K562 (cell line): ENCODE measurements around the gene NME4. TPM values are rescaled to one million over a fixed set of nuclear protein-coding genes. Genes with fewer than 3 reads are reported as not detected.

Experiments used
- CHCHD3 ChIP-seq: fragments of 250-450 bp; sonication (Bioruptor Pico); IDR thresholded peaks from 2 replicates; pipeline ENCODE4 v2.1.2; 2022; ENCODE audit warnings: mild to moderate bottlenecking
- CHD2 ChIP-seq: IDR thresholded peaks from 2 replicates; pipeline ENCODE4 v1.6.1; 2011; ENCODE audit warnings: low read depth, low read length
- HNRNPL ChIP-seq: fragments of 200-400 bp; formaldehyde crosslinking; IDR thresholded peaks from 2 replicates; pipeline ENCODE4 v1.6.1; 2017; ENCODE audit warnings: low read depth, mild to moderate bottlenecking, low read length
- JUN ChIP-seq, 2 experiments: sonication (generic) in 1 of 2; formaldehyde crosslinking in 1 of 2; IDR thresholded peaks; 2 replicates each; pipeline versions ENCODE4 v1.6.1 to v1.8.0; 2012 to 2022; ENCODE audit warnings: borderline replicate concordance in 2 of 2, mild to moderate bottlenecking in 2 of 2, improper control_type of control experiment in 1 of 2, low read depth in 1 of 2, low read length in 1 of 2, missing genetic modification reagents in 1 of 2
- JUND ChIP-seq, 2 experiments: IDR thresholded peaks; 2 replicates in 1 of 2; 3 replicates in 1 of 2; pipeline ENCODE4 v1.6.1; 2011; ENCODE audit warnings: borderline replicate concordance in 2 of 2, low read depth in 2 of 2, low read length in 2 of 2, improper control_type of control experiment in 1 of 2, missing biosample characterization in 1 of 2, missing genetic modification characterization in 1 of 2, missing genetic modification reagents in 1 of 2
- L3MBTL2 ChIP-seq: fragments of 450-650 bp; IDR thresholded peaks from 2 replicates; pipeline ENCODE4 v1.6.1; 2016; ENCODE audit warnings: mild to moderate bottlenecking, moderate library complexity
- NEUROD1 ChIP-seq: fragments of 150-350 bp; IDR thresholded peaks from 2 replicates; pipeline ENCODE4 v1.6.1; 2014; ENCODE audit warnings: borderline replicate concordance, low read length, low read depth; ENCODE audit not compliant: partially characterized antibody
- PHB ChIP-seq: fragments of 250-450 bp; sonication (Bioruptor Pico); IDR thresholded peaks from 2 replicates; pipeline ENCODE4 v1.5.0; 2021
- POLR2AphosphoS2 ChIP-seq: IDR thresholded peaks from 2 replicates; pipeline ENCODE4 v1.6.1; 2012; ENCODE audit warnings: low read length, improper control_type of control experiment
- RNF2 ChIP-seq: sonication (generic); IDR thresholded peaks from 2 replicates; pipeline ENCODE4 v1.6.1; 2016
- TEAD1 ChIP-seq, 2 experiments: fragments of 450-650 bp in 1 of 2; sonication (generic) in 1 of 2; formaldehyde crosslinking; IDR thresholded peaks; 2 replicates each; pipeline versions ENCODE4 v1.4.0 to v1.8.0; 2020 to 2022; ENCODE audit warnings: mild to moderate bottlenecking in 2 of 2, missing genetic modification reagents in 1 of 2
- TEAD2 ChIP-seq: fragments of 450-650 bp; IDR thresholded peaks from 2 replicates; pipeline ENCODE4 v1.6.1; 2016; ENCODE audit warnings: missing genetic modification characterization, control low read depth, missing compliant biosample characterization
- ZNF253 ChIP-seq: fragments of 250-450 bp; sonication (Bioruptor Pico); conservative IDR thresholded peaks from 2 replicates; pipeline ENCODE4 v1.6.1; 2021; ENCODE audit warnings: mild to moderate bottlenecking
- ZNF311 ChIP-seq: fragments of 250-450 bp; sonication (Bioruptor Pico); IDR thresholded peaks from 2 replicates; pipeline ENCODE4 v1.4.0; 2020; ENCODE audit warnings: mild to moderate bottlenecking, moderate library complexity
- polyA plus RNA-seq, 8 experiments: library from polyadenylated mRNA; depleted of rRNA in 4 of 8; stranded (reverse) in 5 of 8; unstranded in 3 of 8; fragments of >200 nt; fragmentation: Nextera tagmentation in 2 of 8; fragmentation: Illumina TruSeq in 1 of 8; extraction: Ambion mirVana in 2 of 8; extraction: Trizol in 1 of 8; gene quantifications; 2 replicates each; pipeline versions ENCODE4 v1.2.1 to v1.2.3, GENCODE V29; 2011 to 2014; ENCODE audit warnings: inconsistent platforms in 1 of 8, missing spikeins in 1 of 8
- total RNA-seq, 7 experiments: library from RNA; depleted of rRNA in 6 of 7; stranded (reverse); fragments of >200 nt in 6 of 7; fragmentation: Illumina TruSeq in 2 of 7; extraction: Trizol in 2 of 7; gene quantifications; 2 replicates each; pipeline versions ENCODE4 v1.2.1 to v1.2.3, GENCODE V29; 2011 to 2021; ENCODE audit warnings: low replicate concordance in 1 of 7
- TF ChIP-seq, protein P1 (sequence below): fragments of 250-450 bp; sonication (Bioruptor Pico); IDR thresholded peaks from 2 replicates; pipeline ENCODE4 v1.4.0; 2020; ENCODE audit warnings: mild to moderate bottlenecking
- TF ChIP-seq, protein P2 (sequence below): IDR thresholded peaks from 2 replicates; pipeline ENCODE4 v1.6.1; 2011; ENCODE audit not compliant: insufficient read length; ENCODE audit errors: extremely low read depth
- TF ChIP-seq, protein P3 (sequence below): IDR thresholded peaks from 2 replicates; pipeline ENCODE4 v1.6.1; 2014; ENCODE audit warnings: antibody characterized with exemption
- TF ChIP-seq, protein P4 (sequence below), 3 experiments: fragments of 200-800 bp in 1 of 3; sonication (Bioruptor generic) in 1 of 3; sonication (generic) in 1 of 3; formaldehyde crosslinking in 1 of 3; IDR thresholded peaks; 2 replicates each; pipeline versions ENCODE4 v1.6.1 to v1.8.0; 2016 to 2022; ENCODE audit warnings: mild to moderate bottlenecking in 2 of 3, missing compliant biosample characterization in 2 of 3, missing genetic modification characterization in 2 of 3, missing genetic modification reagents in 1 of 3
- TF ChIP-seq, protein P5 (sequence below): fragments of 450-650 bp; IDR thresholded peaks from one replicate; pipeline ENCODE4 v1.6.1; 2018; ENCODE audit warnings: mild to moderate bottlenecking, moderate library complexity; ENCODE audit not compliant: partially characterized antibody

Gene NME4
- total and polyA plus RNA-seq, 9 of the 15 experiments (the other 6 are each of a cell fraction or from before 2014, with no cell fraction given), result 15.4 to 264 (median 139) TPM

DNA sequence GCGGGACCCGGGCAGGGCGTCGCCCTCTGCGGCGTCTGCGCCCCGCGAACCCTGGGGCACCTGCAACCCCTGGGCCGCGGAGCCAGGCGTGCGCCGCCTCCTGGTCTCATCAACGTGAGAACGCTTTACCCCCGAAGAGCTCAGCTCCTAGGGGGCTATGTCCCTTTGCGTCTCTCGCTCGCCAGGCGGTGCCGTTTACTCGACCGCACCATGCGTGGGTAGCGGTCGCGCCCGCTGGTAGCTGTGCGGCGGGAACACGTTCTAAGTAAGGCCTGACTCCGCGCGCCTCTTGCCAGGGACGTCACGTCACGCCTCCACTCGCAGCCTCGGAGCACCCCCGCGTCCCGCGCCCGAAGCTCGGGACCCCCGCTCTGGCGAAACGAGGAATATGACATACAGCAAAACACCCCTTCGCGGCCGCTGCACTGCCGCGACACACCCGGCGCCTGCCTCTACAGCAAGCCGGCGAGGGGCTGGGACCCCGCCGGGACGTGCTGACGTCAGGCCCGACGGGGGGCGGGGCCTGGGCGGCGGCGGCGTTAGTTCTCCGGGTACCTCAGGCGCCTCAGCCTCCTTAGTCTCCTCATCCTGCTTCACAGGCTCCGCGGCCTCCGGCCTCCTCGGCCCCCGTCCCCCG, 28.2 kb downstream of the NME4 start, which contains the start of gene RAB11FIP3 (continued):
- TF ChIP-seq, protein P1, sequence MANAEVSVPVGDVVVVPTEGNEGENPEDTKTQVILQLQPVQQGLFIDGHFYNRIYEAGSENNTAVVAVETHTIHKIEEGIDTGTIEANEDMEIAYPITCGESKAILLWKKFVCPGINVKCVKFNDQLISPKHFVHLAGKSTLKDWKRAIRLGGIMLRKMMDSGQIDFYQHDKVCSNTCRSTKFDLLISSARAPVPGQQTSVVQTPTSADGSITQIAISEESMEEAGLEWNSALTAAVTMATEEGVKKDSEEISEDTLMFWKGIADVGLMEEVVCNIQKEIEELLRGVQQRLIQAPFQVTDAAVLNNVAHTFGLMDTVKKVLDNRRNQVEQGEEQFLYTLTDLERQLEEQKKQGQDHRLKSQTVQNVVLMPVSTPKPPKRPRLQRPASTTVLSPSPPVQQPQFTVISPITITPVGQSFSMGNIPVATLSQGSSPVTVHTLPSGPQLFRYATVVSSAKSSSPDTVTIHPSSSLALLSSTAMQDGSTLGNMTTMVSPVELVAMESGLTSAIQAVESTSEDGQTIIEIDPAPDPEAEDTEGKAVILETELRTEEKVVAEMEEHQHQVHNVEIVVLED (CRISPR knock-in tag), result peak; percentile 90
- TF ChIP-seq TEAD2 (tag), result no peak
- peak; percentile 48; the same call in 1 of the 2 replicates for TF ChIP-seq HNRNPL
- no peak for TF ChIP-seq ZNF311 (CRISPR knock-in tag)
- TF ChIP-seq ZNF253 (CRISPR knock-in tag), result no peak
- TF ChIP-seq PHB, result 0 out of 2 replicates have a peak, but pooled peaks have one; percentile 36
- no peak for TF ChIP-seq POLR2AphosphoS2
- TF ChIP-seq, protein P2, sequence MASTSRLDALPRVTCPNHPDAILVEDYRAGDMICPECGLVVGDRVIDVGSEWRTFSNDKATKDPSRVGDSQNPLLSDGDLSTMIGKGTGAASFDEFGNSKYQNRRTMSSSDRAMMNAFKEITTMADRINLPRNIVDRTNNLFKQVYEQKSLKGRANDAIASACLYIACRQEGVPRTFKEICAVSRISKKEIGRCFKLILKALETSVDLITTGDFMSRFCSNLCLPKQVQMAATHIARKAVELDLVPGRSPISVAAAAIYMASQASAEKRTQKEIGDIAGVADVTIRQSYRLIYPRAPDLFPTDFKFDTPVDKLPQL, result no peak
- no peak for TF ChIP-seq CHD2
- TF ChIP-seq L3MBTL2, result peak; percentile 96
- TF ChIP-seq JUND (IDR thresholded peaks at IDR 0.05; ENCODE audit: borderline replicate concordance, low read depth, low read length), result peak; percentile 58; the same call in 1 of the 2 replicates
- no peak; the same call in 2 of the 3 replicates for TF ChIP-seq JUND (tag; IDR thresholded peaks at IDR 0.05; ENCODE audit: borderline replicate concordance, low read depth, low read length)
- TF ChIP-seq, protein P3, sequence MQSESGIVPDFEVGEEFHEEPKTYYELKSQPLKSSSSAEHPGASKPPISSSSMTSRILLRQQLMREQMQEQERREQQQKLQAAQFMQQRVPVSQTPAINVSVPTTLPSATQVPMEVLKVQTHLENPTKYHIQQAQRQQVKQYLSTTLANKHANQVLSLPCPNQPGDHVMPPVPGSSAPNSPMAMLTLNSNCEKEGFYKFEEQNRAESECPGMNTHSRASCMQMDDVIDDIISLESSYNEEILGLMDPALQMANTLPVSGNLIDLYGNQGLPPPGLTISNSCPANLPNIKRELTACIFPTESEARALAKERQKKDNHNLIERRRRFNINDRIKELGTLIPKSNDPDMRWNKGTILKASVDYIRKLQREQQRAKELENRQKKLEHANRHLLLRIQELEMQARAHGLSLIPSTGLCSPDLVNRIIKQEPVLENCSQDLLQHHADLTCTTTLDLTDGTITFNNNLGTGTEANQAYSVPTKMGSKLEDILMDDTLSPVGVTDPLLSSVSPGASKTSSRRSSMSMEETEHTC, result no peak
- TF ChIP-seq CHCHD3 (CRISPR knock-in tag), result no peak
- TF ChIP-seq, protein P4, sequence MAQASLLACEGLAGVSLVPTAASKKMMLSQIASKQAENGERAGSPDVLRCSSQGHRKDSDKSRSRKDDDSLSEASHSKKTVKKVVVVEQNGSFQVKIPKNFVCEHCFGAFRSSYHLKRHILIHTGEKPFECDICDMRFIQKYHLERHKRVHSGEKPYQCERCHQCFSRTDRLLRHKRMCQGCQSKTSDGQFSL (CRISPR knock-in tag; IDR thresholded peaks at IDR 0.05), result no peak
- TF ChIP-seq, protein P4 (tag; IDR thresholded peaks at IDR 0.05), result no peak
- TF ChIP-seq NEUROD1, result no peak
- TF ChIP-seq RNF2, result peak; percentile 52; the same call in 1 of the 2 replicates
- TF ChIP-seq, protein P5, sequence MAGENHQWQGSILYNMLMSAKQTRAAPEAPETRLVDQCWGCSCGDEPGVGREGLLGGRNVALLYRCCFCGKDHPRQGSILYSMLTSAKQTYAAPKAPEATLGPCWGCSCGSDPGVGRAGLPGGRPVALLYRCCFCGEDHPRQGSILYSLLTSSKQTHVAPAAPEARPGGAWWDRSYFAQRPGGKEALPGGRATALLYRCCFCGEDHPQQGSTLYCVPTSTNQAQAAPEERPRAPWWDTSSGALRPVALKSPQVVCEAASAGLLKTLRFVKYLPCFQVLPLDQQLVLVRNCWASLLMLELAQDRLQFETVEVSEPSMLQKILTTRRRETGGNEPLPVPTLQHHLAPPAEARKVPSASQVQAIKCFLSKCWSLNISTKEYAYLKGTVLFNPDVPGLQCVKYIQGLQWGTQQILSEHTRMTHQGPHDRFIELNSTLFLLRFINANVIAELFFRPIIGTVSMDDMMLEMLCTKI, result no peak
- no peak for TF ChIP-seq TEAD1 (CRISPR knock-in tag; IDR thresholded peaks at IDR 0.05)
- no peak for TF ChIP-seq JUN (IDR thresholded peaks at IDR 0.05; ENCODE audit: borderline replicate concordance, low read depth, low read length)
- TF ChIP-seq JUN (CRISPR knock-in tag; IDR thresholded peaks at IDR 0.05; ENCODE audit: borderline replicate concordance), result 0 out of 2 replicates have a peak, but pooled peaks have one; percentile 51
